ENCODE results near the gene CACNA1A.

- TF ChIP-seq EZH2 (conservative IDR thresholded peaks at IDR 0.05; ENCODE audit: low read depth, low read length) (no peak), POLR2AphosphoS5 (IDR thresholded peaks at IDR 0.05; ENCODE audit: low read depth, low read length) (no peak)
Observed at GRCh38 chr19:13190781-13191540, 315.3 kb downstream of the CACNA1A start.

Data from HepG2 (cell line).